HepG2 (cell line): Measurements from ENCODE around the gene FAM184B. TPM values are rescaled to one million over a fixed set of nuclear protein-coding genes. Genes with fewer than 3 reads are reported as not detected.

Source experiments
- ATAC-seq: fragments of 200-7000 bp; cut with Tn5 transposase; 3 replicates; pipeline ENCODE4 v1.9.1; 2020; ENCODE audit warnings: mild to moderate bottlenecking, moderate library complexity
- BruUV-seq: library from RNA; stranded (reverse); fragments of 400-500 nt; replicated peaks from 2 replicates; lab custom pipeline; 2021; lab: Mats Ljungman, UMichigan
- CTCF ChIA-PET: fragments of 300-600 bp; formaldehyde crosslinking; extraction: SDS; loops from one replicate; lab custom pipeline; 2021; ENCODE audit warnings: low total read pairs, inconsistent platforms, low intra/inter-chr PET ratio; lab: Yijun Ruan, JAX
- POLR2A ChIA-PET: fragments of 350-600 bp; sonication (Branson Sonifier 250); formaldehyde crosslinking; loops from one replicate; lab custom pipeline; 2020; ENCODE audit warnings: antibody characterized with exemption, inconsistent platforms; lab: Yijun Ruan, JAX
- DNase-seq: peaks from one replicate; pipeline ENCODE4 v3.0.0-alpha.2; 2015; ENCODE audit warnings: low spot score
- FAIRE-seq: peaks from 3 replicates; lab custom pipeline; 2011; peaks lifted over from hg19 to GRCh38; lab: Jason Lieb, UNC
- H2AFZ ChIP-seq: one replicate; pipeline ENCODE4 v1.6.1; 2011; ENCODE audit warnings: low read length, inconsistent platforms
- H3K27ac ChIP-seq: fragments of 300-600 bp; 3 replicates; pipeline ENCODE4 v1.8.0; 2011; ENCODE audit warnings: mixed run types, mild to moderate bottlenecking, mixed read lengths, low read length, inconsistent platforms; ENCODE audit not compliant: insufficient read depth; ENCODE audit errors: extremely low read length
- H3K27me3 ChIP-seq, 2 experiments: fragments of 200-600 bp in 1 of 2; 2 replicates in 1 of 2; 3 replicates in 1 of 2; pipeline versions ENCODE4 v1.6.0 to v1.8.0; 2011; ENCODE audit warnings: low read length in 2 of 2, mild to moderate bottlenecking in 2 of 2, moderate library complexity in 2 of 2, inconsistent platforms in 1 of 2; ENCODE audit not compliant: insufficient read depth in 2 of 2, control insufficient read depth in 1 of 2
- H3K36me3 ChIP-seq, 2 experiments: fragments of 200-600 bp in 1 of 2; replicated peaks in 1 of 2; 2 replicates in 1 of 2; 3 replicates in 1 of 2; pipeline versions ENCODE4 v1.5.1 to v1.8.0; 2011; ENCODE audit warnings: low read length in 2 of 2, inconsistent platforms in 1 of 2; ENCODE audit not compliant: insufficient read depth in 2 of 2, control insufficient read depth in 1 of 2
- H3K4me1 ChIP-seq: 2 replicates; pipeline ENCODE4 v1.5.1; 2012; ENCODE audit warnings: low read length, inconsistent platforms; ENCODE audit not compliant: insufficient read depth
- H3K4me2 ChIP-seq: 2 replicates; pipeline ENCODE4 v1.6.0; 2011; ENCODE audit warnings: low read depth, low read length, inconsistent platforms
- H3K4me3 ChIP-seq, 3 experiments: fragments of 200-600 bp in 1 of 3; sonication (generic), shearing (Covaris generic) in 1 of 3; replicated peaks in 1 of 3; 2 replicates each; pipeline ENCODE4 v1.5.1; 2011 to 2016; ENCODE audit warnings: low read length in 3 of 3, inconsistent platforms in 2 of 3, low read depth in 2 of 3, mild to moderate bottlenecking in 2 of 3, control low read depth in 1 of 3, mixed read lengths in 1 of 3; ENCODE audit not compliant: insufficient read depth in 1 of 3
- H3K79me2 ChIP-seq: one replicate; pipeline ENCODE4 v1.6.1; 2011; ENCODE audit warnings: low read length, inconsistent platforms; ENCODE audit not compliant: insufficient read depth
- H3K9ac ChIP-seq: 2 replicates; pipeline ENCODE4 v1.6.0; 2011; ENCODE audit warnings: mild to moderate bottlenecking, low read depth, low read length, inconsistent platforms; ENCODE audit not compliant: insufficient read depth
- H3K9me3 ChIP-seq: 2 replicates; pipeline ENCODE4 v1.5.1; 2012; ENCODE audit warnings: mild to moderate bottlenecking, low read length
- H4K20me1 ChIP-seq: 2 replicates; pipeline ENCODE4 v1.6.0; 2011; ENCODE audit warnings: inconsistent platforms, mild to moderate bottlenecking, low read length, moderate library complexity; ENCODE audit not compliant: insufficient read depth
- ATAD3A ChIP-seq: sonication (generic); formaldehyde crosslinking; IDR thresholded peaks from 2 replicates; pipeline ENCODE4 v1.4.0; 2020; ENCODE audit warnings: missing genetic modification reagents
- GABPB1 ChIP-seq: IDR thresholded peaks from 2 replicates; pipeline ENCODE4 v1.6.1; 2016; ENCODE audit warnings: mild to moderate bottlenecking, missing genetic modification reagents, moderate library complexity, missing compliant biosample characterization
- HOXD1 ChIP-seq: sonication (generic); formaldehyde crosslinking; IDR thresholded peaks from 2 replicates; pipeline ENCODE4 v1.5.0; 2020; ENCODE audit warnings: missing genetic modification reagents
- KLF12 ChIP-seq: sonication (generic); formaldehyde crosslinking; IDR thresholded peaks from 2 replicates; pipeline ENCODE4 v1.4.0; 2020; ENCODE audit warnings: missing genetic modification reagents, borderline replicate concordance
- MTF2 ChIP-seq: sonication (generic); formaldehyde crosslinking; IDR thresholded peaks from 2 replicates; pipeline ENCODE4 v1.5.0; 2020; ENCODE audit warnings: missing genetic modification reagents, borderline replicate concordance
- RFX5 ChIP-seq: IDR thresholded peaks from 2 replicates; pipeline ENCODE4 v1.6.1; 2011; ENCODE audit warnings: low read depth, low read length, improper control_type of control experiment
- SMARCE1 ChIP-seq: fragments of 450-650 bp; IDR thresholded peaks from 2 replicates; pipeline ENCODE4 v1.6.1; 2017; ENCODE audit warnings: borderline replicate concordance
- TEAD3 ChIP-seq: optimal IDR thresholded peaks from 2 replicates; pipeline ENCODE3; 2016; ENCODE audit warnings: borderline replicate concordance
- ZNF207 ChIP-seq: fragments of 450-650 bp; IDR thresholded peaks from 2 replicates; pipeline ENCODE4 v1.6.1; 2016; ENCODE audit warnings: antibody characterized with exemption, borderline replicate concordance
- ZNF33A ChIP-seq: sonication (generic); formaldehyde crosslinking; IDR thresholded peaks from 2 replicates; pipeline ENCODE4 v1.5.1; 2020; ENCODE audit warnings: missing genetic modification reagents, mild to moderate bottlenecking, moderate library complexity, borderline replicate concordance
- ZNF670 ChIP-seq: sonication (generic); formaldehyde crosslinking; IDR thresholded peaks from 2 replicates; pipeline ENCODE4 v1.8.0; 2022; ENCODE audit warnings: mild to moderate bottlenecking, missing genetic modification reagents, borderline replicate concordance
- ZNF792 ChIP-seq: IDR thresholded peaks from 2 replicates; pipeline ENCODE4 v1.6.1; 2016
- WGBS: methylation state at CpG from one replicate; pipeline ENCODE4 v1.1.6; 2017; ENCODE audit warnings: low lambda C conversion rate; 5-methylcytosine and 5-hydroxymethylcytosine counted together
- in situ Hi-C: cut with HindIII; loops from 2 replicates; pipeline ENCODE4 v1.10.0; 2017; ENCODE audit warnings: low pct_unique_long_range_greater_than_20kb; ENCODE audit not compliant: extremely low pct_ligation_motif_present
- intact Hi-C: fragments of 100-400 bp; cut with micrococcal nuclease; formaldehyde crosslinking; loops from one replicate; pipeline ENCODE4 v1.10.0; 2022; ENCODE audit not compliant: unreplicated experiment
- polyA plus RNA-seq, 8 experiments: library from polyadenylated mRNA; depleted of rRNA in 3 of 8; stranded (reverse) in 7 of 8; unstranded in 1 of 8; fragments of >200 nt; fragmentation: Illumina TruSeq in 4 of 8; extraction: Trizol in 4 of 8; gene quantifications; 2 replicates each; pipeline versions ENCODE4 v1.2.1 to v1.2.3, GENCODE V29; 2011 to 2016; ENCODE audit warnings: low read depth in 4 of 8, missing spikeins in 1 of 8, mixed read lengths in 1 of 8; ENCODE audit not compliant: insufficient read depth in 1 of 8
- total RNA-seq, 5 experiments: library from RNA; depleted of rRNA; stranded (reverse); fragments of >200 nt; fragmentation: Illumina TruSeq; extraction: Trizol; gene quantifications; 2 replicates each; pipeline ENCODE4 v1.2.3, GENCODE V29; 2016; ENCODE audit warnings: low read depth in 1 of 5
- TF ChIP-seq, protein P1 (sequence below): sonication (generic); formaldehyde crosslinking; IDR thresholded peaks from 2 replicates; pipeline ENCODE4 v1.5.0; 2020; ENCODE audit warnings: mild to moderate bottlenecking, missing genetic modification reagents
- TF ChIP-seq, protein P2 (sequence below): sonication (generic); formaldehyde crosslinking; IDR thresholded peaks from 2 replicates; pipeline ENCODE4 v1.4.0; 2020; ENCODE audit warnings: missing genetic modification reagents, borderline replicate concordance
- TF ChIP-seq, protein P3 (sequence below): conservative IDR thresholded peaks from 2 replicates; pipeline ENCODE4 v1.6.1; 2018; ENCODE audit warnings: missing genetic modification reagents
- TF ChIP-seq, protein P4 (sequence below): sonication (generic); formaldehyde crosslinking; IDR thresholded peaks from 2 replicates; pipeline ENCODE4 v1.8.0; 2022; ENCODE audit warnings: mild to moderate bottlenecking, missing genetic modification reagents
- TF ChIP-seq, protein P5 (sequence below): sonication (generic); formaldehyde crosslinking; IDR thresholded peaks from 2 replicates; pipeline ENCODE4 v1.4.0; 2020; ENCODE audit warnings: missing genetic modification reagents

FAM184B gene
- total and polyA plus RNA-seq, 2 of the 13 experiments (the other 11 are each of a cell fraction or from before 2014, with no cell fraction given) = not detected

DNA sequence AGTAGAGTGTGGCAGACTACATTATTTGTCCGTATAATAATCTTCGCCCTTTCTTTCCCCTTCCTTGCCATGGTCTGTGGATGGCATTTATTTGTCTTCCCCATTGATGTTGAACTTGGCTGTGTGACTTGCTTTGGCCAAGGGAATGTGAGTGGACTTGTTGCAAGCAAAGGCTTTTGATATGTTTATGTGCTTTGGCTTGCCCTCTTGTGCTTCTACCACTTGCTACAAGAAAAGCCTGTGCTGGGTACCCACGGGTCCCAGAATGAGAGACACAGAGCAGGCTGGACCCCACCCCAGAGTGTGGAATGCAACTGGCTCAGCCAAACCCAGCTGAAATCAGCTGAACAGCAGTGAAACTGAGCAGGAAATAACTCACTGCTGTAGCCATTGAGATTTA, 63.0 kb downstream of the FAM184B start (continued):
- TF ChIP-seq, protein P1, sequence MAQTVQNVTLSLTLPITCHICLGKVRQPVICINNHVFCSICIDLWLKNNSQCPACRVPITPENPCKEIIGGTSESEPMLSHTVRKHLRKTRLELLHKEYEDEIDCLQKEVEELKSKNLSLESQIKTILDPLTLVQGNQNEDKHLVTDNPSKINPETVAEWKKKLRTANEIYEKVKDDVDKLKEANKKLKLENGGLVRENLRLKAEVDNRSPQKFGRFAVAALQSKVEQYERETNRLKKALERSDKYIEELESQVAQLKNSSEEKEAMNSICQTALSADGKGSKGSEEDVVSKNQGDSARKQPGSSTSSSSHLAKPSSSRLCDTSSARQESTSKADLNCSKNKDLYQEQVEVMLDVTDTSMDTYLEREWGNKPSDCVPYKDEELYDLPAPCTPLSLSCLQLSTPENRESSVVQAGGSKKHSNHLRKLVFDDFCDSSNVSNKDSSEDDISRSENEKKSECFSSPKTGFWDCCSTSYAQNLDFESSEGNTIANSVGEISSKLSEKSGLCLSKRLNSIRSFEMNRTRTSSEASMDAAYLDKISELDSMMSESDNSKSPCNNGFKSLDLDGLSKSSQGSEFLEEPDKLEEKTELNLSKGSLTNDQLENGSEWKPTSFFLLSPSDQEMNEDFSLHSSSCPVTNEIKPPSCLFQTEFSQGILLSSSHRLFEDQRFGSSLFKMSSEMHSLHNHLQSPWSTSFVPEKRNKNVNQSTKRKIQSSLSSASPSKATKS (CRISPR knock-in tag) = no peak
- no peak for TF ChIP-seq ZNF207
- no peak for TF ChIP-seq RFX5

DNA sequence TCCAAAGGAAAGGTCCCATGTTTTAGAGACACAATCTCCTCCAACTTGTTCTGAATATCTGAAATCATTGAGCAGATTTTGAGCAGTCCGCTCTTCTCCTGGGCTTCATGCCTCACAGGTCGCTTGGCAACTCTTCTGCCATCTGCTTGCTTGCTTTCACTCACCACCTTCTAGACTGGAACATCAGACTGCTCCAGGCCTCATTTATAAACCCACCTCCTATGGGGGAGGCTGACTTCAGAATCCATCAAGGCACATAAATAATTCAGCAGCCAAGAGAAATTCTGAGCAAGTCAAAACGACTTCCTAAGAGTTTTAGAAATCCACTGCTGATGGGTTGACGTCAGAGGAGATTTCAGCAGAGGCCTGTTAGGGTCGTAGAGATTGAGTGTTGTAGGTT, 64.1 kb downstream of the FAM184B start:
- Histone ChIP-seq H4K20me1 (no peaks in the 10 kb centered on the region), H3K9me3 (no peaks in the 10 kb centered on the region), H3K9ac (no peak overlapping the region), H3K4me1 (no peaks in the 10 kb centered on the region), H3K36me3 (no peaks in the 10 kb centered on the region), H3K79me2 (no peaks in the 10 kb centered on the region), H3K27me3 (peaks cover 0 to 11% of the 10 kb centered on the region in 2 experiments; a peak in 1 of 5 replicates), H3K4me3 (no peak overlapping the region), H3K27ac (no peak overlapping the region), H2AFZ (no peak overlapping the region), H3K4me2 (no peak overlapping the region)
- no TSS peak for BruUV-seq
- in situ Hi-C loops (no loop called here), intact Hi-C loops (no loop called here)
- DNase-seq (no peak), FAIRE-seq (no peak), ATAC-seq (no peak)
- 13% methylated on average over 5 of the region's 5 CpGs for WGBS
- POLR2A ChIA-PET = no interaction called here
- CTCF ChIA-PET = no interaction called here
- no peak for TF ChIP-seq ZNF670 (CRISPR knock-in tag)
- TF ChIP-seq ZNF33A (CRISPR knock-in tag) = no peak
- TF ChIP-seq TEAD3 = no peak
- TF ChIP-seq SMARCE1 = no peak
- TF ChIP-seq KLF12 = no peak
- TF ChIP-seq, protein P2, sequence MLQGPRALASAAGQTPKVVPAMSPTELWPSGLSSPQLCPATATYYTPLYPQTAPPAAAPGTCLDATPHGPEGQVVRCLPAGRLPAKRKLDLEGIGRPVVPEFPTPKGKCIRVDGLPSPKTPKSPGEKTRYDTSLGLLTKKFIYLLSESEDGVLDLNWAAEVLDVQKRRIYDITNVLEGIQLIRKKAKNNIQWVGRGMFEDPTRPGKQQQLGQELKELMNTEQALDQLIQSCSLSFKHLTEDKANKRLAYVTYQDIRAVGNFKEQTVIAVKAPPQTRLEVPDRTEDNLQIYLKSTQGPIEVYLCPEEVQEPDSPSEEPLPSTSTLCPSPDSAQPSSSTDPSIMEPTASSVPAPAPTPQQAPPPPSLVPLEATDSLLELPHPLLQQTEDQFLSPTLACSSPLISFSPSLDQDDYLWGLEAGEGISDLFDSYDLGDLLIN (CRISPR knock-in tag) = no peak
- TF ChIP-seq, protein P3, sequence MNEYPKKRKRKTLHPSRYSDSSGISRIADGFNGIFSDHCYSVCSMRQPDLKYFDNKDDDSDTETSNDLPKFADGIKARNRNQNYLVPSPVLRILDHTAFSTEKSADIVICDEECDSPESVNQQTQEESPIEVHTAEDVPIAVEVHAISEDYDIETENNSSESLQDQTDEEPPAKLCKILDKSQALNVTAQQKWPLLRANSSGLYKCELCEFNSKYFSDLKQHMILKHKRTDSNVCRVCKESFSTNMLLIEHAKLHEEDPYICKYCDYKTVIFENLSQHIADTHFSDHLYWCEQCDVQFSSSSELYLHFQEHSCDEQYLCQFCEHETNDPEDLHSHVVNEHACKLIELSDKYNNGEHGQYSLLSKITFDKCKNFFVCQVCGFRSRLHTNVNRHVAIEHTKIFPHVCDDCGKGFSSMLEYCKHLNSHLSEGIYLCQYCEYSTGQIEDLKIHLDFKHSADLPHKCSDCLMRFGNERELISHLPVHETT (CRISPR knock-in tag) = no peak
- TF ChIP-seq ATAD3A (CRISPR knock-in tag) = no peak
- TF ChIP-seq, protein P4, sequence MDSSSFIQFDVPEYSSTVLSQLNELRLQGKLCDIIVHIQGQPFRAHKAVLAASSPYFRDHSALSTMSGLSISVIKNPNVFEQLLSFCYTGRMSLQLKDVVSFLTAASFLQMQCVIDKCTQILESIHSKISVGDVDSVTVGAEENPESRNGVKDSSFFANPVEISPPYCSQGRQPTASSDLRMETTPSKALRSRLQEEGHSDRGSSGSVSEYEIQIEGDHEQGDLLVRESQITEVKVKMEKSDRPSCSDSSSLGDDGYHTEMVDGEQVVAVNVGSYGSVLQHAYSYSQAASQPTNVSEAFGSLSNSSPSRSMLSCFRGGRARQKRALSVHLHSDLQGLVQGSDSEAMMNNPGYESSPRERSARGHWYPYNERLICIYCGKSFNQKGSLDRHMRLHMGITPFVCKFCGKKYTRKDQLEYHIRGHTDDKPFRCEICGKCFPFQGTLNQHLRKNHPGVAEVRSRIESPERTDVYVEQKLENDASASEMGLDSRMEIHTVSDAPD (CRISPR knock-in tag) = no peak
- no peak for TF ChIP-seq MTF2
- no peak for TF ChIP-seq GABPB1
- TF ChIP-seq, protein P5, sequence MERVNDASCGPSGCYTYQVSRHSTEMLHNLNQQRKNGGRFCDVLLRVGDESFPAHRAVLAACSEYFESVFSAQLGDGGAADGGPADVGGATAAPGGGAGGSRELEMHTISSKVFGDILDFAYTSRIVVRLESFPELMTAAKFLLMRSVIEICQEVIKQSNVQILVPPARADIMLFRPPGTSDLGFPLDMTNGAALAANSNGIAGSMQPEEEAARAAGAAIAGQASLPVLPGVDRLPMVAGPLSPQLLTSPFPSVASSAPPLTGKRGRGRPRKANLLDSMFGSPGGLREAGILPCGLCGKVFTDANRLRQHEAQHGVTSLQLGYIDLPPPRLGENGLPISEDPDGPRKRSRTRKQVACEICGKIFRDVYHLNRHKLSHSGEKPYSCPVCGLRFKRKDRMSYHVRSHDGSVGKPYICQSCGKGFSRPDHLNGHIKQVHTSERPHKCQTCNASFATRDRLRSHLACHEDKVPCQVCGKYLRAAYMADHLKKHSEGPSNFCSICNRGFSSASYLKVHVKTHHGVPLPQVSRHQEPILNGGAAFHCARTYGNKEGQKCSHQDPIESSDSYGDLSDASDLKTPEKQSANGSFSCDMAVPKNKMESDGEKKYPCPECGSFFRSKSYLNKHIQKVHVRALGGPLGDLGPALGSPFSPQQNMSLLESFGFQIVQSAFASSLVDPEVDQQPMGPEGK = no peak
- TF ChIP-seq ZNF792 = no peak
- no peak for TF ChIP-seq HOXD1
